Measurements from ENCODE around the gene ANKRD11. TPM values are rescaled to one million over a fixed set of nuclear protein-coding genes. Genes with fewer than 3 reads are reported as not detected.

ANKRD11 gene
- total RNA-seq, 1 experiment from 2014 or later, result 266 TPM

- no peak for TF ChIP-seq REST (IDR thresholded peaks at IDR 0.05; ENCODE audit: low read depth)
- TF ChIP-seq TCF7L2 (IDR thresholded peaks at IDR 0.05; ENCODE audit: borderline replicate concordance, extremely low read depth, insufficient read depth, insufficient read length), result no peak
Observed at GRCh38 chr16:89256651-89257254, 233.6 kb downstream of the ANKRD11 start (continued).

- intact Hi-C loops (cut with micrococcal nuclease), result no loop called here
- H3K4me3 ChIP-seq (replicated peaks in 1 of 2; ENCODE audit: low read depth in 1 of 2, low read length in 2 of 2), result no peak overlapping the region
- H3K27me3 ChIP-seq (ENCODE audit: insufficient read depth, low read length), result no peaks in the 10 kb centered on the region
- BruUV-seq (replicated peaks), result no TSS peak
- ChIA-PET RAD21 (ENCODE audit: low non-redundant PET in 1 of 2, low total read pairs in 2 of 2, uncharacterized antibody in 2 of 2, unreplicated experiment in 2 of 2) (no interaction called here), POLR2A (no interaction called here), CTCF (no interaction called here)
- no peaks in the 10 kb centered on the region for H3K9me2 ChIP-seq (ENCODE audit: insufficient read depth)
- peaks cover 10 to 19% of the 10 kb centered on the region in 2 experiments for H3K4me1 ChIP-seq (ENCODE audit: control insufficient read depth in 1 of 2, insufficient read depth in 2 of 2, low read length in 2 of 2)
- no peaks in the 10 kb centered on the region for H3K36me3 ChIP-seq (ENCODE audit: control insufficient read depth in 1 of 2, insufficient read depth in 2 of 2, low read length in 2 of 2)
- no peaks in the 10 kb centered on the region for H3K79me2 ChIP-seq (ENCODE audit: insufficient read depth, low read length)
- TF ChIP-seq JUND (IDR thresholded peaks at IDR 0.05) (no peak), EZH2 (IDR thresholded peaks at IDR 0.05) (no peak), ZNF274 (IDR thresholded peaks at IDR 0.05; ENCODE audit: low read depth, low read length) (no peak), POLR2A (IDR thresholded peaks at IDR 0.05; ENCODE audit: borderline replicate concordance, extremely low read depth, insufficient read depth, insufficient read length) (no peak), FOSL1 (IDR thresholded peaks at IDR 0.05; ENCODE audit: low read depth) (no peak), MAX (IDR thresholded peaks at IDR 0.05) (no peak), POLR2AphosphoS5 (IDR thresholded peaks at IDR 0.05; ENCODE audit: low read depth, low read length) (no peak), CTCF (IDR thresholded peaks at IDR 0.05 in 2 of 3, conservative IDR thresholded peaks at IDR 0.05 in 1 of 3; ENCODE audit: borderline replicate concordance in 1 of 3, insufficient read depth in 1 of 3, low read depth in 2 of 3, low read length in 2 of 3) (no peak)
- DNase-seq (ENCODE audit: low read depth, low spot score), result no peak
- peaks cover 0 to 6% of the 10 kb centered on the region in 2 experiments; a peak in 1 of 4 replicates for H3K9me3 ChIP-seq (ENCODE audit: control insufficient read depth in 1 of 2, insufficient read depth in 1 of 2, low read depth in 1 of 2, low read length in 2 of 2)
- H2AFZ ChIP-seq (ENCODE audit: low read depth, low read length, poor library complexity, severe bottlenecking), result no peak overlapping the region
- ATAC-seq, result no peak
- no peaks in the 10 kb centered on the region for H4K20me1 ChIP-seq (ENCODE audit: insufficient read depth)
- no peak overlapping the region for H3K4me2 ChIP-seq (ENCODE audit: low read length)
- H3K27ac ChIP-seq (ENCODE audit: low read depth, low read length), result no peak overlapping the region
- H3K9ac ChIP-seq (ENCODE audit: low read length), result no peak overlapping the region
Observed at GRCh38 chr16:89253548-89254287, 236.6 kb downstream of the ANKRD11 start.

Data from HCT116 (cell line).